22Rv1 (cell line): Measurements from ENCODE around the gene LYVE1.

Experiments used
- CTCF ChIP-seq: fragments of 450-650 bp; IDR thresholded peaks from 2 replicates; pipeline ENCODE4 v1.5.1; 2017; ENCODE audit warnings: mild to moderate bottlenecking
- ZFX ChIP-seq: fragments of 450-650 bp; IDR thresholded peaks from 2 replicates; pipeline ENCODE4 v1.6.1; 2017; ENCODE audit warnings: antibody characterized with exemption, borderline replicate concordance

GRCh38 chr11:10597877-10598351, 29.4 kb upstream of the LYVE1 start:
- no peak for TF ChIP-seq CTCF
- no peak for TF ChIP-seq ZFX
